AG04450 (cell line): ENCODE data around the gene ABHD15. TPM values are rescaled to one million over a fixed set of nuclear protein-coding genes. Genes with fewer than 3 reads are reported as not detected.
"Not testable (repeated sequence)": the region's sequence is repeated elsewhere in the genome, so short reads cannot be mapped to it uniquely, and the experiment has no call there.

ENCODE experiments used
- CTCF ChIA-PET: fragments of 300-600, 350-600 bp; formaldehyde crosslinking; extraction: SDS; loops from one replicate; lab custom pipeline; 2022; ENCODE audit warnings: antibody characterized with exemption, inconsistent platforms; lab: Charles Lee
- POLR2A ChIA-PET: fragments of 350-600 bp; formaldehyde crosslinking; extraction: SDS; loops from one replicate; lab custom pipeline; 2021; ENCODE audit warnings: antibody characterized with exemption, inconsistent platforms; lab: Yijun Ruan, JAX
- DNase-seq: peaks from one replicate; pipeline ENCODE4 v3.0.0-alpha.2; 2011; ENCODE audit warnings: low read depth, low spot score
- H3K27ac ChIP-seq: one replicate; pipeline ENCODE4 v1.5.1; 2012; ENCODE audit warnings: low read depth, low read length, control low read depth
- H3K27me3 ChIP-seq: one replicate; pipeline ENCODE4 v1.6.0; 2012; ENCODE audit warnings: low read length; ENCODE audit not compliant: control insufficient read depth, insufficient read depth
- H3K4me3 ChIP-seq: 2 replicates; pipeline ENCODE4 v1.5.1; 2011; ENCODE audit warnings: mild to moderate bottlenecking, low read depth, low read length, control low read depth
- H3K9me3 ChIP-seq: 2 replicates; pipeline ENCODE4 v1.5.1; 2012; ENCODE audit warnings: low read length; ENCODE audit not compliant: control insufficient read depth, insufficient read depth
- polyA plus RNA-seq: library from polyadenylated mRNA; depleted of rRNA; stranded (reverse); fragments of >200 nt; gene quantifications from 2 replicates; pipeline ENCODE4 v1.2.3, GENCODE V29; 2011
- TF ChIP-seq, protein P1 (sequence below): IDR thresholded peaks from 2 replicates; pipeline ENCODE4 v1.5.1; 2011; ENCODE audit warnings: low read depth, low read length, control low read depth, inconsistent platforms

Gene ABHD15
- polyA plus RNA-seq, 1 experiment: 5.4 TPM

DNA sequence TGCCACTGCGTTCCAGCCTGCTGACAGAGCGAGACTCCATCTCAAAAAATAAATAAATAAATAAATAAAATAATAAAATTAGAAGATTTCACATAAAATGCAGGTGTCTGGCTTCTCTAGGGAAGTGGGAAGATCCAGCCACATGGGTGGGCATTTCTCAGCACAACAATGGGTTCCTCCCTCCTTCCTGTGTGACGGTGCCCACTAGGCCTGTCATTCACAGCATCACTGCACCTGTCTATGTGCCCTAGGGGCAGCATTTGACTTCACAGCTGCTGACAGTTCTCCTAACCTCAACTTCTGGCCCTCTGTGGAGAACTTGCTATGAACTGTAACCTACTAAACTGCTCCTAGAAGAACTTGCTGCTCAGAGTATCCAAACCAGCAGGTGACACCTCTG lies 3.0 kb downstream of the ABHD15 start:
- H3K27me3 ChIP-seq: no peaks in the 10 kb centered on the region
- DNase-seq: no peak
- H3K27ac ChIP-seq: no peak overlapping the region
- no peak overlapping the region for H3K4me3 ChIP-seq
- TF ChIP-seq, protein P1, sequence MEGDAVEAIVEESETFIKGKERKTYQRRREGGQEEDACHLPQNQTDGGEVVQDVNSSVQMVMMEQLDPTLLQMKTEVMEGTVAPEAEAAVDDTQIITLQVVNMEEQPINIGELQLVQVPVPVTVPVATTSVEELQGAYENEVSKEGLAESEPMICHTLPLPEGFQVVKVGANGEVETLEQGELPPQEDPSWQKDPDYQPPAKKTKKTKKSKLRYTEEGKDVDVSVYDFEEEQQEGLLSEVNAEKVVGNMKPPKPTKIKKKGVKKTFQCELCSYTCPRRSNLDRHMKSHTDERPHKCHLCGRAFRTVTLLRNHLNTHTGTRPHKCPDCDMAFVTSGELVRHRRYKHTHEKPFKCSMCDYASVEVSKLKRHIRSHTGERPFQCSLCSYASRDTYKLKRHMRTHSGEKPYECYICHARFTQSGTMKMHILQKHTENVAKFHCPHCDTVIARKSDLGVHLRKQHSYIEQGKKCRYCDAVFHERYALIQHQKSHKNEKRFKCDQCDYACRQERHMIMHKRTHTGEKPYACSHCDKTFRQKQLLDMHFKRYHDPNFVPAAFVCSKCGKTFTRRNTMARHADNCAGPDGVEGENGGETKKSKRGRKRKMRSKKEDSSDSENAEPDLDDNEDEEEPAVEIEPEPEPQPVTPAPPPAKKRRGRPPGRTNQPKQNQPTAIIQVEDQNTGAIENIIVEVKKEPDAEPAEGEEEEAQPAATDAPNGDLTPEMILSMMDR: no peak
- H3K9me3 ChIP-seq: no peaks in the 10 kb centered on the region
- ChIA-PET CTCF (interaction anchor here (0.6 to 1.4 kb wide), 3 partner anchors 9 to 446 kb away, joined by 3 to 5 read pairs (median 3); no protein-coding TSS in a partner anchor), POLR2A (interaction anchor here (1.2 kb wide), 1 partner anchor 53 kb away, joined by 3 read pairs; no protein-coding TSS in a partner anchor)

DNA sequence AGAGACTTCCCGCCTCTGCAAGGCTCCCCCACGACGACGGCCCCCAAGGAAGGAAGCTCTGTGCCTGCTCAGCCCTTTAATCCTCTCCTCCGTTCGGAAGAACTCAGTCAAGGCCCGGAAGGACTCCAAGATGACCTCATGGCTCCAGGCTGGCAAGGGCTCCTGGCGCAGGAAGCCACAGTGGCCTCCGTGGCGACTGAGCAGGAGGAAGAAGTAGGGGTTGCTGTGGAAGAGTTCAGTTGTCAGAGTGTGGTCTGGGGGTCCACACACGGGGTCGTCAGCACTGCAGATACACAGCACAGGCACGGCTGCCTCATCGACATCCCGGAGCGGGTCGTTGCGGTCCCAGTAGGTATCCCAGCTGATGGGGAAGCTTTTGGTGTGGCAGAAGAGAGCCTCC lies 4.2 kb downstream of the ABHD15 start:
- CTCF ChIA-PET: no interaction called here
- Histone ChIP-seq H3K9me3 (no peaks in the 10 kb centered on the region), H3K4me3 (no peak overlapping the region), H3K27me3 (no peaks in the 10 kb centered on the region), H3K27ac (no peak overlapping the region)
- DNase-seq: no peak
- TF ChIP-seq, protein P1: no peak
- POLR2A ChIA-PET: no interaction called here

DNA sequence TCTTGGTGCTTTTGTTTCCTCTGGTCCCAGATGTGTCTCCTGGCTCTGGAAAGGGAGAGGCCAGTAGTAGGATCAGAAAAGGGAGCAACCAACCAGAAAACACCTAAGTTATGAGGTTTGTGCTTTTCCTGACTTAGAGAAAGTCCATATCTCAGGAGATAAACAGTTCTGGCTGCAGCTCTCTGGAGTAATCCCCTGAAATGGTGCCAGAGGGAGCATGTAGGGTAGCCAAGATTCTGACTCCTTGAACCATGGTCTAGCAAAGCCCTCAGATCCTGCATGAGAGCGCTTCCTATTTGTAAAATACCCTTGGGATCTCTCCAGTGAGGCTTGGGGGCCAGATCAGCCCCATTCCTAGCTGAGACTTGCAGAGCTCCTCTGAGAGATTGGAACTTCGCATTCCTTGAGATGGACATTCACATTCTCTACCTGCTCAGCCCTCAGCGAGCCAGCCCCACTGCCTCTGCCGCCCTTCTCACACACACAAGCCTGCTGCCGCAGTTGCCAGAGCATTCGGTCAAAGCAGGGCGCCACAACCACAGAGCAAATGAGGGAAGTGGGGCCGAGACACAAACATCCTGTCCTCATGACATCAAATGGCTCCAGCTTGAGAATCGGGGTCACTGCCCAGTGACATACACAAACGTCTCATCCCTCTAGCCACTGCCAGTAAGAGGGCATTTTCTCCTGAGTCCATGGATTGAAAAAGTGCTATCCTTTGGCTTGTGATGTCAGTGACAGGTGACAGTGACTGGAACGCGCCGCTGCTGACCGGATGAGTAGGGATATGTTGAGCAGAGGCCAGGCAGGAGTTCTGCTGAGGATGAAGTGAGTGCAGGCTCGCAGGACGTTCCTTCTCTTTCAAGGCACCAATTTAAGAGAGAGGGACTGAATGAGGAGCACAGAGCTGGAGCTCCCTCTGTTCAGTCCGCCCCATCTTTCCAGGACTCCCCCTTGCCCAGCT lies 5.0 kb downstream of the ABHD15 start:
- ChIA-PET POLR2A (no interaction called here), CTCF (interaction anchor here (0.6 to 1.5 kb wide), 2 partner anchors 192 to 413 kb away, joined by 3 to 7 read pairs; no protein-coding TSS in a partner anchor)
- Histone ChIP-seq H3K27ac (no peak overlapping the region), H3K4me3 (no peak overlapping the region), H3K27me3 (no peaks in the 10 kb centered on the region), H3K9me3 (no peaks in the 10 kb centered on the region)
- TF ChIP-seq, protein P1: no peak
- DNase-seq: no peak

DNA sequence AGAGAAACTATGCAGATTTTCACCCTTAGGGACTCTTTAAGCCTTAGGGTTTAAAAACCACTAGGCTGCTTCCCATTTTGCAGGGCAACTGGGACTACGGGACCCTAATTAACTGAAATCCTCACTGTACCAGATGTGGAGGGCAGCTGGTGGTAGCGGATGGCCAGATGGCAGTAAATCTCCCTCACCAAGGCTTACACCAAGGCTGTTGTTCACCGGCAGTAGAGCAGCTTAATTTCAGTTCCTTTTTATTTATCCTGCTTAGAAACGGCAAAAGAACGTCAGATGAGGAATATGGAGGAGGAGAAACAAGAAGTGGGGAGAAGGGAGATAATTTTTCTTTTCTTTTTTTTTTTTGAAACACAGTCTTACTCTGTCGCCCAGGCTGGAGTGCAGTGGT lies 6.5 kb downstream of the ABHD15 start:
- DNase-seq: no peak
- no peaks in the 10 kb centered on the region for H3K9me3 ChIP-seq
- no peak overlapping the region for H3K4me3 ChIP-seq
- TF ChIP-seq, protein P1: no peak
- ChIA-PET POLR2A (no interaction called here), CTCF (interaction anchor here (1.5 kb wide), 1 partner anchor 191 kb away, joined by 7 read pairs; no protein-coding TSS in a partner anchor)
- no peaks in the 10 kb centered on the region for H3K27me3 ChIP-seq
- H3K27ac ChIP-seq: no peak overlapping the region

DNA sequence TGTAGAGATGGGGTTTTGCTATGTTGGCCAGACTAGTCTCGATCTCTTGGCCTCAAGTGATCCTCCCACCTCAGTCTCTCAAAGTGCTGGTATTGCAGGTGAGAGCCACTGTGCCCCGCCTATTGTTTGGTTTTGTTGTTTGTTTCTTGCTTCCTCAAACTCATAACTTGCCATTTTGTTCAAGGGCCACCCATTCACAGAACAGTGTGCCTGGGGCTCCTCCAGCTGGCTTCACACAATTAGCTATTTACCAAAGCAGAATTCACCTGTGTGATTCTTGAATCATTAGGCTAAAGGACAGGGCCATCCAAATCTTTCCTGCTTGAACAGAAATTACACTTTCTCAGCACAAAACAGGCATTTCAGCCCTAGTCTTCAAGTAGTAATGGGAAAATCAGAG lies 7.2 kb downstream of the ABHD15 start:
- no peak for DNase-seq
- CTCF ChIA-PET: no interaction called here
- POLR2A ChIA-PET: no interaction called here
- TF ChIP-seq, protein P1: no peak
- Histone ChIP-seq H3K4me3 (no peak overlapping the region), H3K27ac (no peak overlapping the region), H3K27me3 (no peaks in the 10 kb centered on the region), H3K9me3 (no peaks in the 10 kb centered on the region)

DNA sequence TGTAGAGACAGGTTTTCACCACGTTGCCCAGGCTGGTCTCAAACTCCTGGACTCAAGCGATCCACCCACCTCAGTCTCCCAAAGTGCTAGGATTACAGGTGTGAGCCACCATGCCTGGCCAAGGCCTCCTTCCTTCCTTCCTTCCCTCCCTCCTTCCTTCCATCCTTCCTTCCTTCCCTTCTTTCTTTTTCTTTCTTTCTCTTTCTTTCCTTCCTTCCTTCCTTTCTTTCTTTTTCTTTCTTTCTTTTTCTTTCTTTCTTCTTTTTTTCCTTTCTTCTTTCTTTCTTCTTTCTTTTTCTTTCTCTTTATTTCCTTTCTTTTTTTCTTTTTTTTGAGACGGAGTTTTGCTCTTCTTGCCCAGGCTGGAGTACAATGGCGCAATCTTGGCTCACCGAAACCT lies 8.7 kb downstream of the ABHD15 start:
- CTCF ChIA-PET: interaction anchor here (0.5 kb wide), 1 partner anchor 831 kb away, joined by 3 read pairs; no protein-coding TSS in a partner anchor

More for the DNA sequence above, 8.7 kb downstream of the ABHD15 start:
- H3K9me3 ChIP-seq, H3K27ac ChIP-seq, DNase-seq, POLR2A ChIA-PET, H3K4me3 ChIP-seq, H3K27me3 ChIP-seq: not testable (repeated sequence)
